IPS DF 6.9 (cell line): ENCODE measurements around the gene HTR1E.

Experiments
- DNase-seq: peaks from one replicate; pipeline ENCODE4 v3.0.0-alpha.2; 2013; ENCODE audit warnings: low read depth, low spot score
- H3K27ac ChIP-seq: one replicate; pipeline ENCODE4 v1.5.1; 2013; ENCODE audit warnings: low read length, control low read depth
- H3K27me3 ChIP-seq: 2 replicates; pipeline ENCODE4 v1.6.1; 2013; ENCODE audit warnings: mild to moderate bottlenecking, low read length; ENCODE audit not compliant: control insufficient read depth, insufficient read depth
- H3K36me3 ChIP-seq: 2 replicates; pipeline ENCODE4 v1.6.1; 2013; ENCODE audit warnings: low read length; ENCODE audit not compliant: control insufficient read depth, insufficient read depth
- H3K4me1 ChIP-seq: 2 replicates; pipeline ENCODE4 v1.6.1; 2013; ENCODE audit warnings: low read length; ENCODE audit not compliant: control insufficient read depth, insufficient read depth
- H3K4me3 ChIP-seq: 2 replicates; pipeline ENCODE4 v1.5.1; 2013; ENCODE audit warnings: mild to moderate bottlenecking, low read length
- H3K9me3 ChIP-seq: 2 replicates; pipeline ENCODE4 v1.6.1; 2013; ENCODE audit warnings: low read length, inconsistent platforms; ENCODE audit not compliant: control insufficient read depth, insufficient read depth
- WGBS: extraction: QIAGEN DNeasy Blood & Tissue Kit; methylation state at CpG from one replicate; pipeline ENCODE4 v1.1.7; 2013; ENCODE audit warnings: mixed read lengths, missing lambda C conversion rate; ENCODE audit not compliant: insufficient read length, insufficient coverage; 5-methylcytosine and 5-hydroxymethylcytosine counted together

The HTR1E gene

DNA sequence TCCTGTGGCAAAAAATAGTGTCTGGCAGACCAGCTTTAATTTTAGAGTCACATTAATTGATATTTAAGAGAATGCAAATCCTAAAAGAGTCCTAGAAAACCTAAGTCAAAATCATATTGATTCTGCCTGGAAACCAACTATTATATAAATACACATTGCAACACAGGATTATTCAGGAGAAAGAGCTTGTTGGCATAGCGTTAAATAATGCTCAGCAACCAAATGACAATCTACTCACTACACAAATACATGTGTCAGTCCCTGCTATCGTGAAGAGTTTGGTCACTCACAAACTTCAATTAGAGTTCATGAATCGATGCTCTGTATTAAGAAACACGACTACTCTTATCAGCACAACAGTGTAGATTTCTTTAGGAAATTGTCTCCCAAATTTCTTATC is 103.4 kb downstream of the HTR1E start:
- no peak overlapping the region for H3K4me3 ChIP-seq

DNA sequence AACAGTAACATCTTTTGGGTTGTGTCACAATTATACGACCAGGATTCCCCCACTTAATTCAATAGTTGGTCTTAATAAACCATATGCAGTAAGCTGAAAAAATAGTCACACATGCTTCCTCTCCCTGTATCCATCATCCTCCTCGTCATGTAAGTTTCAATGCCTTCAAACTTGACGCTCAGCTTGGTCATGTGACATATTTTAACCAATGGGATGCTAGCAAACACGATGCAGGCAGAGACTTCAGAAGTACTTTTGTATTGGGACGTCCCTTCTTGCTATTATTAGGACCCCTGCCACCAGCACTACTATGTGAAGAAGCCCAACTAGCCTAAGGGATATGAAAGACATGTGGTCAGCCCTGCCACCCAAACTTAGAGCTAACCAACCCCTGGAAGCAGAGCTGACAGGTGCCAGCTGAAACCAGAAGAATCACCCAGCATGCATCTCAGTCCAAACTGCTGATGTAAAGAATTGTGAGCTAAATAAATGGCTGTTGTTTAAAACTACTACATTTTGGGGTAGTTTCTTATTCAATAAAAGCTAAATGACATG is 108.3 kb downstream of the HTR1E start:
- Histone ChIP-seq H3K27ac (no peak overlapping the region), H3K27me3 (no peaks in the 10 kb centered on the region), H3K4me3 (no peak overlapping the region), H3K9me3 (no peaks in the 10 kb centered on the region), H3K36me3 (no peaks in the 10 kb centered on the region), H3K4me1 (no peaks in the 10 kb centered on the region)
- no CpG with 5 or more reads among the region's 5 CpGs for WGBS
- no peak for DNase-seq

More for the DNA sequence above, 103.4 kb downstream of the HTR1E start:
- Histone ChIP-seq H3K36me3 (no peaks in the 10 kb centered on the region), H3K9me3 (no peaks in the 10 kb centered on the region), H3K27me3 (no peaks in the 10 kb centered on the region), H3K4me1 (no peaks in the 10 kb centered on the region), H3K27ac (no peak overlapping the region)
- DNase-seq: no peak
- WGBS: no CpG with 5 or more reads among the region's 4 CpGs

DNA sequence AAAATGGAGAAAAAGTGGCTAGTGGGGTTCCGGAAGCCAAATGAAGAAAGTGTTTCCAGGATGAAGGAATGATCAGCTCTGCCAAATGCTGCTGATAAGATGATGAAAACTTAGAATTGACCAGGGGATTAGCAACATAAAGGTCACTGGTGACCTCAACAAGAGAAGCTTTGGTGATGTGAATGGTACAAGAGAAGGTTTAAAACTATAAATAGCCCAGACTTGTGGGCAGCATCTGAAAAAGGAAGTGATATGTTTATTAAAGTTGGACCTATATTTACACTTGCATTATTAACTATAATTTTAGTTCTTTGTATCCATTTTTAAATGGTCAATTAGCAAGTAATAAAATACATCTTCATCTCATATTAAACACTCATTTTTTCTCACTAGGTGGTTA is 112.5 kb downstream of the HTR1E start:
- Histone ChIP-seq H3K27me3 (no peaks in the 10 kb centered on the region), H3K9me3 (no peaks in the 10 kb centered on the region), H3K4me3 (no peak overlapping the region), H3K4me1 (no peaks in the 10 kb centered on the region), H3K36me3 (no peaks in the 10 kb centered on the region), H3K27ac (no peak overlapping the region)
- WGBS: no CpG with 5 or more reads among the region's 1 CpG
- DNase-seq: no peak

DNA sequence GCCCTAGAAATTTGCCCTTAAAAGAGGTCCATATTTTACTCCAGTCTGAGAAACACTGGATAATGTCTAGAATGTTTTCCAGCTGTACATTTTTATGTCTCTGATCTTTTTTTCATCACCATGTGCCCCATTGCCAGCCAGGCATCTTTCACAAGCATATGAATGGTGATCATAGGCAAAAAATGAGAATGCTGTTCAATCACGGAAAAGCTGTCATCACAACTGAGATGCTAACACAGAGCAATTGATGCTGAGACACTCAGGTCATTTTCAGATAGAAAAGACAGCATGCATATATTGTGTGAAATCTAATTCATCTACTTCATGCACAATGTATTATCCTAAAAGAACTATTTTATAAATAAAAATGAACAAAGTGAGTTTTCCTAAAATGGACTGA is 116.0 kb downstream of the HTR1E start:
- Histone ChIP-seq H3K36me3 (no peaks in the 10 kb centered on the region), H3K27ac (no peak overlapping the region), H3K9me3 (no peaks in the 10 kb centered on the region), H3K4me1 (no peaks in the 10 kb centered on the region), H3K27me3 (no peaks in the 10 kb centered on the region), H3K4me3 (no peak overlapping the region)
- DNase-seq: no peak
- WGBS: no CpG with 5 or more reads among the region's 1 CpG

DNA sequence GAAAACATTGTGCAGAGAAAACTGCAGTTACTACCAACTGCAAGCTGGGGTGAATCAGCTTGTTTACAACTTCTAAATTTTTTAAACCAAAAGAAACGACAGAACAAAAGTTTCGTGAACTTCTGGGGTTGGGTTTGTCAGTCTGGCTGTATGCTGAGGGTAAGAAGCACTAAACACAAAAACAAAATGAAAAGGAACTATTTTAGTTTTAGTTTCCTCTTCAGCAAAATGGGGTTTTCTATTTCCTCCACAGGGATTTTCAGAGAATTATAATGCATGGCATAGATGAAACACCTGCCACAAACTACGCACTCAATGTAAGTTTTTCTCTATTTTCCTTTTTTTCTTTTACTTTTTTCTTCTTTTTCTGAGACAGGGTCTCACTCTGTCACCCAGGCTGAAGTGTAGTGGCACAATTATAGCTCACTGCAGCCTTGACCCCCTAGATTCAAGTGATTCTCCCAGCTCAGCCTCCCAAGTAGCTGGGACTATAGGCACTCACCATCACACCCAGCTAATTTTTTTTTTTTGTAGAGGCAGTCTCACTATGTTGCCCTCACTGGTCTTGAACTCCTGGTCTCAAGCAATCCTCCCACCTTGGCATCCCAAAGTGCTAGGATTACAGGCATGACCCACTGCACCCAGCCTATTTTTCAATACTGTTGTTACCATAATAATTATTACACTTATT is 117.0 kb downstream of the HTR1E start:
- Histone ChIP-seq H3K9me3 (no peaks in the 10 kb centered on the region), H3K27ac (no peak overlapping the region), H3K4me3 (no peak overlapping the region), H3K27me3 (no peaks in the 10 kb centered on the region), H3K36me3 (no peaks in the 10 kb centered on the region), H3K4me1 (no peaks in the 10 kb centered on the region)
- no CpG with 5 or more reads among the region's 3 CpGs for WGBS
- DNase-seq: no peak

DNA sequence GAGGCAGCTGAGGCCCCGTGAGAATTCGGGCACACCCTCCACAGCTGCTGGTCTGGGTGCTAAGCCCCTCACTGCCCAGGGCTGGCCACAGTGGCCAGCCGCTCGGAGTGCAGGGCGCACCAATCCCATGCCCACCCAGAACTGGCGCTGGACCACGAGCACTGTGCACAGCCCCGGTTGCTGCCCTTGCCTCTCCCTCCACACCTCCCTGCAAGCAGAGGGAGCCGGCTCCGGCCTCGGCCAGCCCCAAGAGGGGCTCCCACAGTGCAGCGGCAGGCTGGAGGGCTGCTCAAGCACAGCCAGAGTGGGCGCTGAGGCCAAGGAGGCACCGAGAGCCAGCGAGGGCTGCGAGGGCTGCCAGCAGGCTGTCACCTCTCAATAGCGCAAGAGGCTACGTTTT is 122.6 kb downstream of the HTR1E start:
- WGBS: no CpG with 5 or more reads among the region's 18 CpGs
- no peaks in the 10 kb centered on the region for H3K9me3 ChIP-seq
- H3K4me1 ChIP-seq: no peaks in the 10 kb centered on the region
- no peak overlapping the region for H3K27ac ChIP-seq
- H3K4me3 ChIP-seq: no peak overlapping the region
- no peak for DNase-seq
- H3K36me3 ChIP-seq: no peaks in the 10 kb centered on the region
- H3K27me3 ChIP-seq: no peaks in the 10 kb centered on the region

DNA sequence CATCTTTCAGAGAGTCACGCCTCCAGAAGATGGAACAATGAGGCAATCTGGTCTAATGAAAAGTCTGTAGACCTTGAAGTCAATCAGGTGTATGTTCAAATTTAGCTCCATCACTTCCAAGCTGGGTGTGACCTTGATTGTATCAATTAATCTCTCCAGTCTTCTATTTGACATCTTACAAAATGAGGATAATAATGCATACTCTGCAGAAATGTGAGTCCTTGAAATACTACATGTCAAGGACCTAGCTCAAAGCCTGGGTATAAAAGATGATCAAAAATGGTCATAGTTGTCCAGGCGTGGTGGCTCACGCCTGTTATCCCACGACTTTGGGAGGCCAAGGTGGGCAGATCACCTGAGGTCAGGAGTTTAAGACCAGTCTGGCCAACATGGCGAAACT is 127.8 kb downstream of the HTR1E start:
- H3K4me1 ChIP-seq: no peaks in the 10 kb centered on the region; the same call in 1 of the 2 replicates
- H3K9me3 ChIP-seq: no peaks in the 10 kb centered on the region
- no peak overlapping the region for H3K4me3 ChIP-seq
- no peak overlapping the region for H3K27ac ChIP-seq
- H3K27me3 ChIP-seq: no peaks in the 10 kb centered on the region
- WGBS: no CpG with 5 or more reads among the region's 5 CpGs
- no peaks in the 10 kb centered on the region for H3K36me3 ChIP-seq
- DNase-seq: no peak
